Adipocyte (in vitro differentiated cells): ENCODE results near the gene RSPH1.

Experiments
- DNase-seq: peaks from one replicate; pipeline ENCODE4 v3.0.0-alpha.2; 2015; ENCODE audit warnings: low read depth
- H3K27me3 ChIP-seq: replicated peaks from 2 replicates; pipeline ENCODE4 v1.7.0; 2013; ENCODE audit warnings: mild to moderate bottlenecking, low read length, moderate library complexity; ENCODE audit not compliant: control insufficient read depth, insufficient read depth
- H3K36me3 ChIP-seq: 2 replicates; pipeline ENCODE4 v1.7.0; 2013; ENCODE audit warnings: low read length, mild to moderate bottlenecking, moderate library complexity; ENCODE audit not compliant: control insufficient read depth, insufficient read depth, severe bottlenecking
- H3K4me1 ChIP-seq: 2 replicates; pipeline ENCODE4 v1.7.0; 2013; ENCODE audit warnings: mild to moderate bottlenecking, low read length, moderate library complexity; ENCODE audit not compliant: control insufficient read depth, insufficient read depth
- H3K4me3 ChIP-seq: 2 replicates; pipeline ENCODE4 v1.7.0; 2013; ENCODE audit warnings: mild to moderate bottlenecking, low read length, moderate library complexity
- H3K9ac ChIP-seq: 2 replicates; pipeline ENCODE4 v1.7.0; 2013; ENCODE audit warnings: mild to moderate bottlenecking, low read length, moderate library complexity
- H3K9me3 ChIP-seq: 2 replicates; pipeline ENCODE4 v1.7.0; 2013; ENCODE audit warnings: mild to moderate bottlenecking, low read length, moderate library complexity; ENCODE audit not compliant: control insufficient read depth

Gene RSPH1

GRCh38 chr21:42521805-42522204 lies 25.8 kb upstream of the RSPH1 start:
- Histone ChIP-seq H3K9ac (no peak overlapping the region), H3K4me3 (no peak overlapping the region), H3K36me3 (no peaks in the 10 kb centered on the region), H3K4me1 (peaks cover 21% of the 10 kb centered on the region), H3K27me3 (no peaks in the 10 kb centered on the region), H3K9me3 (no peaks in the 10 kb centered on the region)
- DNase-seq: no peak

GRCh38 chr21:42521384-42521783 lies 25.4 kb upstream of the RSPH1 start:
- Histone ChIP-seq H3K4me3 (no peak overlapping the region), H3K9me3 (no peaks in the 10 kb centered on the region), H3K9ac (no peak overlapping the region), H3K36me3 (no peaks in the 10 kb centered on the region), H3K27me3 (no peaks in the 10 kb centered on the region), H3K4me1 (peaks cover 21% of the 10 kb centered on the region)
- no peak for DNase-seq

GRCh38 chr21:42520628-42521253 lies 24.7 kb upstream of the RSPH1 start:
- Histone ChIP-seq H3K9me3 (no peaks in the 10 kb centered on the region), H3K4me1 (peaks cover 21% of the 10 kb centered on the region), H3K36me3 (no peaks in the 10 kb centered on the region), H3K9ac (no peak overlapping the region), H3K4me3 (no peak overlapping the region), H3K27me3 (no peaks in the 10 kb centered on the region)
- no peak for DNase-seq

- Histone ChIP-seq H3K27me3 (no peaks in the 10 kb centered on the region), H3K9me3 (no peaks in the 10 kb centered on the region), H3K4me3 (no peak overlapping the region), H3K36me3 (no peaks in the 10 kb centered on the region), H3K4me1 (peaks cover 8% of the 10 kb centered on the region), H3K9ac (no peak overlapping the region)
- no peak for DNase-seq
Observed at GRCh38 chr21:42518626-42519025, 22.6 kb upstream of the RSPH1 start.

GRCh38 chr21:42518215-42518614 lies 22.2 kb upstream of the RSPH1 start:
- no peak overlapping the region for H3K4me3 ChIP-seq
- no peaks in the 10 kb centered on the region for H3K27me3 ChIP-seq
- H3K9me3 ChIP-seq: no peaks in the 10 kb centered on the region
- DNase-seq: no peak
- no peaks in the 10 kb centered on the region for H3K36me3 ChIP-seq
- peaks cover 8% of the 10 kb centered on the region for H3K4me1 ChIP-seq
- H3K9ac ChIP-seq: no peak overlapping the region

- H3K9me3 ChIP-seq: no peaks in the 10 kb centered on the region
- no peaks in the 10 kb centered on the region for H3K27me3 ChIP-seq
- no peaks in the 10 kb centered on the region for H3K36me3 ChIP-seq
- no peak overlapping the region for H3K4me3 ChIP-seq
- DNase-seq: no peak
- peaks cover 8% of the 10 kb centered on the region for H3K4me1 ChIP-seq
- no peak overlapping the region for H3K9ac ChIP-seq
Observed at GRCh38 chr21:42515708-42516502, 19.9 kb upstream of the RSPH1 start.

GRCh38 chr21:42514883-42515228 lies 18.8 kb upstream of the RSPH1 start:
- H3K4me3 ChIP-seq: peak overlapping the region; percentile 84
- H3K27me3 ChIP-seq: no peaks in the 10 kb centered on the region
- no peaks in the 10 kb centered on the region for H3K9me3 ChIP-seq
- H3K9ac ChIP-seq: peak overlapping the region; percentile 75
- DNase-seq: no peak
- H3K4me1 ChIP-seq: peaks cover 8% of the 10 kb centered on the region
- H3K36me3 ChIP-seq: no peaks in the 10 kb centered on the region

- peaks cover 8% of the 10 kb centered on the region for H3K4me1 ChIP-seq
- no peaks in the 10 kb centered on the region for H3K27me3 ChIP-seq
- DNase-seq: peak; percentile 31
- no peaks in the 10 kb centered on the region for H3K36me3 ChIP-seq
- H3K9me3 ChIP-seq: no peaks in the 10 kb centered on the region
- peak overlapping the region; percentile 75 for H3K9ac ChIP-seq
- peak overlapping the region; percentile 84 for H3K4me3 ChIP-seq
Observed at GRCh38 chr21:42513985-42514882, 18.2 kb upstream of the RSPH1 start.

- Histone ChIP-seq H3K9ac (peak within 1 kb of the TSS; percentile 75), H3K36me3 (no peaks in the 10 kb centered on the region), H3K4me3 (peak within 1 kb of the TSS; percentile 84), H3K27me3 (no peaks in the 10 kb centered on the region), H3K9me3 (no peaks in the 10 kb centered on the region), H3K4me1 (peaks cover 5% of the 10 kb centered on the region)
- peak; percentile 51 for DNase-seq
Observed at GRCh38 chr21:42513151-42513984, 17.3 kb upstream of the RSPH1 start, which contains the start of gene SLC37A1. TSS of gene SLC37A1 (plus strand) at chr21:42513852. CDS start at chr21:42518455, 4,603 bp downstream.

GRCh38 chr21:42512346-42513034 lies 16.5 kb upstream of the RSPH1 start:
- no peaks in the 10 kb centered on the region for H3K9me3 ChIP-seq
- H3K36me3 ChIP-seq: no peaks in the 10 kb centered on the region
- no peak overlapping the region for H3K4me3 ChIP-seq
- no peak for DNase-seq
- H3K27me3 ChIP-seq: peaks cover under 1% of the 10 kb centered on the region
- H3K4me1 ChIP-seq: peaks cover 4% of the 10 kb centered on the region
- no peak overlapping the region for H3K9ac ChIP-seq
